HG02642 (cell line): ENCODE data around the gene ZNF467.

Experiments used
- ATAC-seq: cut with Tn5 transposase; IDR thresholded peaks from one replicate; pipeline ENCODE4 v1.9.1; 2021; ENCODE audit warnings: mild to moderate bottlenecking; ENCODE audit not compliant: unreplicated experiment, poor library complexity

The ZNF467 gene

DNA sequence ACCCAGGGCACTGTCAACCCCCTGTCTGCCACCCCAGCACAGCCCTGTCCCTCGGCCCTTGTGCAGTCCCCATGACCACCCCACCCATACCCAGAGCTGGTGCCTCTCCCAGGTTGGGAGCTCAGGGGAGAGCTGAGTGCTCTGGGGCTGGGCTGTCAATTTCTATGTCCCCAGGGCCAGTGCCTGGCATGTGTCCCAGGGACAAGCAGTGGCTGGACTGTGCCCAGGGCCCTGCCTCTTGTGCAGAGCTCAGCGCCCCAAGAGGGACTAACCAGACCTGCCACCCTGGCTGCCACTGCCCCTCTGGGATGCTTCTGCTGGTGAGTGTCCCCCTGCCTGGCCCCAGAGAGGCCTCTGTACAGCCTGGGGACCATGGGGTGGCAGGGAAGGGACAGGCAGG is 35.8 kb upstream of the ZNF467 start:
- no peak for ATAC-seq

DNA sequence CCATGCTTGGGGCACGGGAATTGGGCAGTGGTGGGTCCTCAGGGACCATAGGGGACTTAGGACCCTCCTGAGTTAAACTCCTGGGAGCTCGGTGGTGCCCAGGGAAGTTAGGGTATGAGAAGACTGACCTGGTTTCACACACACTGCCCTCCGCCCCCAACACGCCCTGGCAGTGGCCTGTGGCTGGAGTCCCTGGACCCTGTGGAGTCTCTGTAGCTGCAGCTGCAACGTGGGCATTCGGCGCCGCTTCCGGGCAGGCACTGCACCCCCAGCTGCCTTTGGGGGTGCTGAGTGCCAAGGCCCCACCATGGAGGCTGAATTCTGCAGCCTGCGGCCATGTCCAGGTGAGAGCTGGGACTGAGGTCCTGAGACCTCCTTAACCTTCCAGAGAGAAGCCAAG is 34.9 kb upstream of the ZNF467 start:
- no peak for ATAC-seq

DNA sequence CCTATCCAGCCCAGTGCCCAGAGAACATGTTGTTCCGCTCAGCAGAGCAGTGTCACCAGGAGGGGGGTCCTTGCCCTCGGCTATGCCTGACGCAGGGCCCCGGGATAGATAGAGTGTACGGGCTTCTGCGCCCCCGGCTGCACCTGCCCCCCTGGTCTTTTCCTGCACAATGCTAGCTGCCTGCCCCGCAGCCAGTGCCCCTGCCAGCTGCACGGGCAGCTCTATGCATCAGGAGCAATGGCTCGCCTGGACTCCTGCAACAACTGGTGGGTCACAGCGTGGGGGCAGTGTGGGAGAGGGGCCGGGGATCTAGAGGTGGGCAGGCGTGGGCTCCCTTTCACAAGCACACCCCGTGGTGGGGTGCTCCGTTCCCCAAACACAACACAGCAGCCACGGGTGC is 33.3 kb upstream of the ZNF467 start:
- no peak for ATAC-seq

DNA sequence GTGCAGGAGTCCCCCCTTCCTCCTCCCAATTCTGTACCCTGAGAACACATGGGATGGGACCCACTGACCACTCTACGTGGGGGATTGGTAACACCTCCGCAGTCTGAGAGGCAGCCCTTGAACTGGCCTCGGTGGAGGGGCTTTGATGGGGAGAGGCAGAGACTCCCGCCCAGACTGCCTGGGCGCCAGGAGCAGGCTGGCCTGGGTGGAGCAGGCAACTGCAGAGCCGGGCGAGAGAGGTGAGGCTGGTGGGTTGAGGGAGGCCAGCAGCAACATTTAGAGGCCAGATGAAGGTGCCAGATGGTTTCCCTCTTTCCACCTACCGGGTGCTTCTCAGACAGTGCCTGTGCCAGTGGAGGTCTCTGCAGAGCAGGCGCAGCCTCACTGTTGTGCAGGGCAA is 30.7 kb upstream of the ZNF467 start:
- ATAC-seq: no peak

DNA sequence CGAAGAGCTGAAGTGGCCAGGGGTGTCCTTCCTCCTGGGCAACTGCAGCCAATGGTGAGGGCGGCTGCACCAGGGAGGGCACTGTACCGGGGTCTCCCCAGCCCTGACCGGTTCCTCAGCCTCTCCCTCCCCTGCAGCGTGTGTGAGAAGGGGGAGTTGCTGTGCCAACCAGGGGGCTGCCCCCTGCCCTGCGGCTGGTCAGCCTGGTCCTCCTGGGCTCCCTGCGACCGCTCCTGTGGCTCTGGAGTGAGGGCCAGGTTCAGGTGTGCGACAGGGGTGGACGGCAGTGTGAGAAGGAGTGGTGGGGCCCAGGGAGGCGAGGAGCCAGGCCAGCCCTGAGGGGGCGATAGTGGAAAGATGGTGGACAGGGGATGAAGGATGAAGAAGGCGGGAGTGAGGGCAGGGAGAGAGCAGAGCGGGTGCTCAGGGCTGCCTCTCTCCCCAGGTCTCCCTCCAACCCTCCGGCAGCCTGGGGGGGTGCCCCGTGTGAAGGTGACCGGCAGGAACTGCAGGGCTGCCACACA is 30.2 kb upstream of the ZNF467 start:
- ATAC-seq: no peak

DNA sequence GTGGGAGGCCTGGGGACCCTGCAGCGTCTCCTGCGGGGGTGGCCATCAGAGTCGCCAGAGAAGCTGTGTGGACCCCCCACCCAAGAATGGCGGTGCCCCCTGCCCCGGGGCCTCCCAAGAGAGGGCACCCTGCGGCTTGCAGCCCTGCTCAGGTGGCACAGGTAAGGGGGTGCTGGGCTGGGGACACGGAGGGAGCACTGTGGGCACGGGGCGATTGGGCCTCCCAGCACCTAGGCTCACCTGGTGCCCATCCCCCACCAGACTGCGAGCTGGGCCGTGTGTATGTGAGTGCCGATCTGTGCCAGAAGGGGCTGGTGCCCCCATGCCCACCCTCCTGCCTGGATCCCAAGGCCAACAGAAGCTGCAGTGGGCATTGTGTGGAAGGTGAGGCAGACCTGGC is 29.6 kb upstream of the ZNF467 start:
- ATAC-seq: no peak

DNA sequence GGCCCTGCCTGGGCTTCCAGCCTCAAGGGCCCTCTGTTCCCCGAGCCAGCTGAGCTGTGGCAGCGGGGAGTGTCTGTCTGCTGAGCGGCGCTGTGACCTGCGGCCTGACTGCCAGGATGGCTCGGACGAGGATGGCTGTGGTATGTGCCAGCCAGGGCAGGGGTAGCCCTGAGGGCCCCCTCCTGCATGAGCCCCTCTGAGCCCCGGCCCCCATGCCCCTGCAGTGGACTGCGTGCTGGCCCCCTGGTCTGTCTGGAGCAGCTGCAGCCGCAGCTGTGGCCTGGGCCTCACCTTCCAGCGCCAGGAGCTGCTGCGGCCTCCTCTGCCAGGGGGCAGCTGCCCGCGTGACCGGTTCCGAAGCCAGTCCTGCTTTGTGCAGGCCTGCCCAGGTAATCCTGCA is 28.4 kb upstream of the ZNF467 start:
- ATAC-seq: no peak

DNA sequence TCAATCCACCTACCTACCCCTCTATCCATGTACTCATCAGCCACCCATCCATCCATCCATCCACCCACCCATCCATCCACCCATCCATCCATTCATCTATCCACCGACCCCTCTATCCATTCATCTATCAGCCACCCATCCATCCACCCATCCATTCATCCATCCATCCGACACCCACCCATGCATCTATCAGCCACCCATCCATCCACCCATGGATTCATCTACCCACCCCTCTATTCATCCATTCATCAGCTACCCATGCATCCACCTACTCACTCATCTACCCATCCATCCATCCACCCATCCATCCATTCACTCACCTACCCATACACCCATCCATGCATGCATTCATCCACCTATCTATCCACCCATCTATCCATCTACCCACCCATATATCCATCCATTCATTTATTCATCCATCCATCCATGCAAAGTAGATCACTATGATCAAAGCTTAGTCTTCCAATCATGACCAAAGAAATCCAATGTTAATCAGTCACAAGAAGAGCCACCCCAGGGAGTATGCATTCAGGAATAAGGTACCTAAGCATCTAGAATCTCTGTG is 27.7 kb upstream of the ZNF467 start:
- ATAC-seq: no peak

DNA sequence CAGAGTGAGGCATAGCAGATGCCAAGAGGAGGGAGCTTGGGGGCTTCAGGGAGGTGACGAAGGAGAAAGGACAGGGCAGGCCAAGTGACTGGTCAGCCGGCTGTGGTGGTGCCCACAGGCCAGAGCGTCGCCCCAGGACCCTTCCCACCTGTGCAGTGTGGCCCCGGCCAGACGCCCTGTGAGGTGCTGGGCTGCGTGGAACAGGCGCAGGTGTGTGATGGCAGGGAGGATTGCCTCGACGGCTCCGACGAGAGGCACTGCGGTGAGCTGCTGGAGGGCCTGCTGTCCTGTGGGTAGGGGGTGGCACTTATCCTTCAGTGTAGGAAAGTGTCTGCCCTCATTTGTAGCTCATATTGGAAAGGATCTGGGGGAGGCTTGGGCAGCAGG is 26.8 kb upstream of the ZNF467 start:
- ATAC-seq: no peak

DNA sequence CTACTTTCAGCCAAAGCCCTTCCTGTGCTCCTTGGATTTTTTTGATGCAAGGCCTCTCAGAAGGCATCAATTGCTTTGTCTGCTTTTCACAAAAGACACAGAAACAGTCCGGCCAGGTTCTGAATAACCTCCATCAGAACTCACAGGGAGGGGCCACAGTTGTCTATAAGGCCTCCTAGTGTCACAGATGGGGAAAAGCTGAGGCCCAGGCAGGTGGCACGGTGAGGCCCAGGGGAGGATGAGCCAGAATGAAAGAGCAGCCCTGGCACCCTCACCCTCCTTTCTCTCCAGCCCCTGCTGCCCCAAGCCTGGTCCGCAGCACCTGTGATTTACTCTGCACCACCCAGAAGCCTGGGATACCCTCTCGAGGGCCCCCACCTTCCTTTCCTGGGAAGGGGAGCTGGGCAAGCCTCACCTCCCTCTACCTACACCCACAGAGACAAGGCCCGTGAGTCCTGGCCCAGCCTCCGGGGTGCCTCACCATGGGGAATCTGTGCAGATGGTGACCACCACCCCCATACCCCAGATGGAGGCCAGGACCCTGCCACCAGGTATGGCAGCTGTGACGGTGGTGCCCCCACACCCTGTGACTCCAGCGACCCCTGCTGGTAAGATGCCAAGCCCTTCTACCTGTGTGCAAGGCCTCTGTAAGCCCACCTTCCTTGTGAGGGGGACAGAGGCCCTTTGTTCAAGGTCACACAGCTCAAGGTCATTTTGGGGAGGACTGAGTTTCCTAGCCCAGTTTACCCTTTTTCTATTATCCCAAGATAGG is 26.2 kb upstream of the ZNF467 start:
- ATAC-seq: no peak

DNA sequence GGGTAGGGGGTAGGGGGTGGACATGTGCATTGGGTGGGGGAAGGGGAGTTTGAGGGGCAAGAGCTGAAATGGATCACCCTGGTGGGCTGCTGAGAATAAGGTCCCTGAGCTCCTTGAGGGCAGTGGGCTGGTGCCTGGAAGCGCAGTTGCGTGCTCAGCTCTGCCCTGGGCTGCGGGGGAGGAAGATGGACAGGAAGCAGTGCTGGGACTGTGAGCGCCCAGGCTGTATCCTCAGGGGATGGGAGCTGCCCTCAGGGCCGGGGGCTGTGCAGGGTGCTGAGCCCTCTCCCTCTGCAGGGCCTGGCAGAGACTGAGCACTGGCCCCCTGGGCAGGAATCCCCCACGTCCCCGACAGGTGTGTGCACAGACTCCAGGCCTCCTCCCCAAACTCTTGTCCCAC is 24.4 kb upstream of the ZNF467 start:
- no peak for ATAC-seq

DNA sequence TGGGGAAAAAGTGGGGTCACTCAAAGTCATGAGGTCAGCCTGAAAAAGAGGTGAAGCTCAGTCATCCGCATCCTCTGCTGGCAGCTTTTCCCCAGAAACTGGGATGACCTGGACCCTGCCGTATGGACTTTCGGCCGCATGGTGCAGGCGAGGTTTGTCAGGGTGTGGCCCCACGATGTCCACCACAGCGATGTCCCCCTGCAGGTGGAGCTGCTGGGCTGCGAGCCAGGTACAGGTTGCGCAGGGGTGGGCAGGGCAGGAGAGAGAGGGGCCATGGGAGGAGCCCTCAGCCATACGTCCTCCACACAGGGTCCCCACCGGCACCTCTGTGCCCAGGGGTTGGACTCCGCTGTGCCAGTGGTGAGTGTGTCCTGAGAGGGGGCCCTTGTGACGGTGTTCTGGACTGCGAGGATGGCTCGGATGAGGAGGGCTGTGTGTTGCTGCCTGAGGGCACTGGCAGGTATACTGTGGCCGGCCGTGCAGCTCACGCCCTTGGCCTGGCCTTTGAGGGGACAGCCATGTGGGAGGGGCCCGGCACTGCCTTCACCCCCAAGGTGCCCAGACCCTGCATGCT is 23.0 kb upstream of the ZNF467 start:
- ATAC-seq: no peak

DNA sequence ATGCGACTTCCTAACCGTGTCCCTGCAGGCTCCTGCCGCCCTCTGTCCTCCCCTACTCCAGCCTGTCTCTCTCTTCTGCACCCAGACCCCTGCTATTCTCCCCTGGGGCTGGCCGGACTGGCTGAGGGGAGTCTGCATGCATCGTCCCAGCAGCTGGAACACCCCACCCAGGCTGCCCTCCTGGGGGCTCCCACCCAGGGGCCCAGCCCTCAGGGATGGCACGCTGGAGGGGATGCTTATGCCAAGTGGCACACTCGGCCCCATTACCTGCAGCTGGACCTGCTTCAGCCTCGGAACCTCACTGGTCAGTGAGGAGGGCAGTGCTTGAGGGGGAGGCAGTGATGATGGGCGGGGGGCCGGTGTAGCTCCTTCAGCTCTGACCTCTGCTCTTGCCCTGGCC is 21.7 kb upstream of the ZNF467 start:
- no peak for ATAC-seq

DNA sequence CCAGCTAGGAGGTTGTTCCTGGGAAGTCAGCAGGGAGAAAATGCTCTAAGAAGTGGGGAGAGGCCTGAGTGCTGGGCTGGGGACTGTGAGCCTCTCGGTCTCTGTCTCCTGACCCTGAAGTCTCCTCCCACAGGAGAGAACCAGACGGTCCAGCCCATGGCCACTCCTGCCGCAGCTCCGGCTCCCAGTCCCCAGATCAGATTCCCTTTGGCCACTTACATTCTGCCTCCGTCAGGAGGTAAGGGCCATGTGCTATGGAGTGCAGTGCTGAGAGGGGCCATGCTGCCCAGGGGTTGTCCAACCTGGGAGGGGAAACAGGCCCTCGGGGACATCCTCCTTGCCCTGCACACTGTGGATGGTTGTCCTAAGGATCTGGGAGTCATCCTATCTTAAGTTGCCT is 21.3 kb upstream of the ZNF467 start:
- ATAC-seq: no peak

DNA sequence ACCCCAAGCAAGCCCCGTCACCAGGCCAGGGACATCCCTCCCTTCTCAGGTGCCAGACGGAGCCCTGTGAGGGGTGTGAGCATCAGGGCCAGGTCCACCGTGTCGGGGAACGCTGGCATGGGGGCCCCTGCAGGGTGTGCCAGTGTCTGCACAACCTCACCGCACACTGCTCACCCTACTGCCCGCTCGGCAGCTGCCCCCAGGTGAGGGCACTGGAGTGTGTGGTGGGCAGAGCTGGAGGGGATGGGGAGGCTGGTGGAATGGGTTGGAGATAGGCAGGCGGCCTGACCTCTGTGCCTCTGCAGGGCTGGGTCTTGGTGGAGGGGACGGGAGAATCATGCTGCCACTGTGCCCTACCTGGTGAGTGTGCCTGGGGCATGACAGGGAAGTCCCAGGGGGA is 19.9 kb upstream of the ZNF467 start:
- ATAC-seq: no peak

DNA sequence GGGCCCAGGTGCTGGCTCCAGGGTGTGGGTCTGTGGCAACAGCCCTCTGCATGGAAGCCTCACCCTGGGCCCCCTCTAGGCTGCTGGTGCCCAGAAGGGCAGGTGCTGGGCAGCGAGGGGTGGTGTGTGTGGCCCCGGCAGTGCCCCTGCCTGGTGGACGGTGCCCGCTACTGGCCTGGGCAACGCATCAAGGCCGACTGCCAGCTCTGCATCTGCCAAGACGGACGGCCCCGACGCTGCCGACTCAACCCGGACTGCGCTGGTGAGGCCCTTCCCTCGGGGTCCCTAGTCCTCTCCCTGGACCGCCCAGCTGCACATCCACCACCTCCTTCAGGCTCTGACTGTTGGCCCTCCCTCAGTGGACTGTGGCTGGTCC is 18.8 kb upstream of the ZNF467 start:
- ATAC-seq: no peak

DNA sequence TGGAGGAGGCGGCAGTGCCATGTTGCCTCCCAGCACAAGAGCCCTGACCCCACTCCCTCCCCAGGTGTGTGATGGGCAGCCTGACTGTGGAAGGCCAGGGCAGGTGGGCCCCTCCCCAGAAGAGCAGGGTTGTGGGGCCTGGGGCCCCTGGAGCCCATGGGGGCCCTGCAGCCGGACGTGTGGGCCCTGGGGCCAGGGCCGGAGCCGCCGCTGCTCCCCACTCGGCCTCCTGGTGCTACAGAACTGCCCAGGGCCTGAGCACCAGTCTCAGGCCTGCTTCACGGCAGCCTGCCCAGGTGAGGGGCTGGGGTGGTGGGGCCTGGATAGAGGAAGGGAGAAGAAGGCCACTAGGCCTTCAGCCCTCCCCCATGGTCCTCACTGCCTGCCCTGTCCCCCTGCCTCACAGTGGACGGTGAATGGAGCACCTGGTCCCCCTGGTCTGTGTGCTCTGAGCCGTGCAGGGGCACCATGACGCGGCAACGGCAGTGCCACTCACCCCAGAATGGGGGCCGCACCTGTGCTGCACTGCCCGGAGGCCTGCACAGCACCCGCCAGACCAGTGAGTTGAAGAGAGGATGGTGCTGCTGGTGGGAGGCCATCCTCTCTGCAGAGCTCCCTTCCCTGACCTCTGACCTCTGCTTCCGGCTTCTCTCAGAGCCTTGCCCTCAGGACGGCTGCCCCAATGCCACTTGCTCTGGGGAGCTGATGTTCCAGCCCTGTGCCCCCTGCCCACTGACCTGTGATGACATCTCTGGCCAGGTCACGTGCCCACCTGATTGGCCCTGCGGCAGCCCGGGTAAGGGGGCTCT is 18.2 kb upstream of the ZNF467 start:
- no peak for ATAC-seq

DNA sequence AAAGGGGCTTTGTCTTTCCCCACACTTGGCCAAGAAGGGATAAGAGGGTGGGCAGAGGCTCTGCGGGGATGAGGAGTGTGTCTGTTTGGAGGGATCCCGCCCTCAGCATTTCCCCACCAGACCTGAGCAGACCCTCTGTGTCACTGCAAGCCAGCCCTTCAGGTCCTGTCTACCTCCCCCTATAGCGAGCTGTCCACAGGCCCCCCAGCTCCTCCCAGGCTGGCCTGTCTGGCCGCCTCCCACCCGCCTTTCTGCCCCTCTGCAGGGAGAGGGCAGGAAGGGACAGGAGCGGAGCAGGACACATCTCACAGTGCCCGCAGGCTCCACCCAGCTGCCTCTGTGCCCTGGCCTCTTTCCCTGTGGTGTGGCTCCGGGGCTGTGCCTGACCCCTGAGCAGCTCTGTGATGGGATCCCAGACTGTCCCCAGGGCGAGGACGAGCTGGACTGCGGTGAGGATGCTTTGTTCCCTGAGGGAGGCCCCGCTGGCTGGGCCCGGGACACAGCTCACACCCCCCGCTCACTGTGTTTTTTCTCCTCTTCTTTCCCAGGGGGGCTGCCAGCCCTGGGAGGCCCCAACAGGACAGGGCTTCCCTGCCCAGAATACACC is 17.5 kb upstream of the ZNF467 start:
- ATAC-seq: no peak

DNA sequence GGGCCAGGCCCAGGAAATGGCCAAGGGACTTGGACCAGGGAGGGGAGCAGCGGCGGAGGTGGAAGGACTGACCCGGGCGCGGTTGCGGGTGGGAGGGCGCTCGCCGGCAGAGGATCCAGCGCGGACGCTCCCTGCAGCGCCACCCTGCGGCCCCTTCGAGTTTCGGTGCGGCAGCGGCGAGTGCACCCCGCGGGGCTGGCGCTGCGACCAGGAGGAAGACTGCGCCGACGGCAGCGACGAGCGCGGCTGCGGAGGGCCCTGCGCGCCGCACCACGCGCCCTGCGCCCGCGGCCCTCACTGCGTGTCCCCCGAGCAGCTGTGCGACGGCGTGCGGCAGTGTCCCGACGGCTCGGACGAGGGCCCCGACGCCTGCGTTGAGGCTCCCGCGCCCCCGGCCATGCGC is 16.8 kb upstream of the ZNF467 start:
- ATAC-seq: no peak

DNA sequence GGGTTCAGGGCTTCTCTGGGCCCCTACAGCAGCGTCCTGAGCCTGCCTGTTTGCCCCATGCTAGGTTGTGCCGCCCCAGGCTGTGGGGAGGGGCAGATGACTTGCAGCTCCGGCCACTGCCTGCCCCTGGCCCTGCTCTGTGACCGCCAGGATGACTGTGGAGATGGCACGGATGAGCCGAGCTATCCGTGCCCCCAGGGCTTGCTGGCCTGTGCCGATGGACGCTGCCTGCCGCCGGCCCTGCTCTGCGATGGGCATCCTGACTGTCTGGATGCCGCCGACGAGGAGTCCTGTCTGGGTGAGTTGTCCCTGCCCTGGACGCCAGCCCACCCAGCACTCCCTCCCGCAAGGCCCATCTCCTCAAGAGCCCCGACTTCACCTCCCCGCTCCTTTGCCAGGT is 15.7 kb upstream of the ZNF467 start:
- no peak for ATAC-seq
